T-helper 2 cell treated with Interferon-gamma antibody and Interleukin-4, amounts not matched to agents 5 μg/mL and 100 μg/mL, for 36 hours (primary cell): ENCODE measurements around the gene ASCC2.

Source experiments
- DNase-seq: peaks from one replicate; pipeline ENCODE4 v3.0.0; 2021; ENCODE audit warnings: low spot score
- H3K27ac Mint-ChIP-seq: one replicate; pipeline ENCODE4 v1.8.0; 2021; ENCODE audit warnings: mild to moderate bottlenecking, mixed read lengths
- H3K27me3 Mint-ChIP-seq: one replicate; pipeline ENCODE4 v1.8.0; 2021; ENCODE audit warnings: low read depth, mixed read lengths
- H3K36me3 Mint-ChIP-seq: one replicate; pipeline ENCODE4 v1.8.0; 2021; ENCODE audit warnings: low read depth, mixed read lengths
- H3K4me1 Mint-ChIP-seq: one replicate; pipeline ENCODE4 v1.8.0; 2021; ENCODE audit warnings: low read depth, mixed read lengths
- H3K4me3 Mint-ChIP-seq: one replicate; pipeline ENCODE4 v1.8.0; 2022; ENCODE audit warnings: mild to moderate bottlenecking, moderate library complexity, mixed read lengths
- H3K9me3 Mint-ChIP-seq: one replicate; pipeline ENCODE4 v1.8.0; 2021; ENCODE audit warnings: mixed read lengths

Gene ASCC2

DNA sequence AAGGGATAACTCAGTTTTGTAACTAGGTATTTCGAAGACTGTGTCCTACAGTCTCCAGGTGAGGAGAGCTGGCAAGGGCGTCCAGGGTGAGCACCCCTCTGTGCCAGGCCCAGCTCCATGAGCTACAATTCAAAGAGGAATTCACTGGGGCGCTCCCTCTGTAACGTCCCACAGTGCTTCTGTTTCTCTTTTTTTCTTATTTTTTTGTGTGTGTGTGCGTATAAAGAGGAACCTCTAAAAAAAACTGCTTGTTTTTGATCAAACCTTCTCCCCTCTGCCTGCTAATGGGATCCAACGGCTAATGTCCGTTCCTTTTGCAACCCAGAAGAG lies 17.1 kb downstream of the ASCC2 start:
- DNase-seq = no peak
- H3K4me1 Mint-ChIP-seq = peaks cover 13% of the 10 kb centered on the region
- no peaks in the 10 kb centered on the region for H3K27me3 Mint-ChIP-seq
- no peaks in the 10 kb centered on the region for H3K9me3 Mint-ChIP-seq
- H3K27ac Mint-ChIP-seq = peak overlapping the region; percentile 87
- H3K36me3 Mint-ChIP-seq = peaks cover 63% of the 10 kb centered on the region
- H3K4me3 Mint-ChIP-seq = no peak overlapping the region

DNA sequence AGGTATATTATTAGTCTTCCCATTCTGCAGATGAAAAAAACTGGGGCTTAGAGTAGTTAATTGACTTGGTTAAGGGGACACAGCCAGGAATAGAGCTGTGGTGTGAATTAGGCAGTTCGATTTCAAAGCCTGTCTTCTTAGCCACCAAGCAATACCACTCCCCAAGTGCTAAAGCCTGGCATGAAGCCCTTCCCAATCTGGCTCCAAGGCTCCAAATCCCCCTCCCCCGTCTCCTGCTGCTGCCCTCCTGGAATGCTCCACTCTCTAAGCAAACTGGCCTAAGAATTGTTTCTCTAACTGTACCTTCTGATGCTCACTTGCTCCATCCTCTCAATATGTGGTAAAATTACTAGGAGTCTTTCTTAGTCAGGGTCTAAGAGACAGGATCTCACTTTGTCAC lies 18.6 kb downstream of the ASCC2 start:
- H3K4me3 Mint-ChIP-seq = no peak overlapping the region
- H3K27ac Mint-ChIP-seq = no peak overlapping the region
- H3K9me3 Mint-ChIP-seq = no peaks in the 10 kb centered on the region
- DNase-seq = no peak
- peaks cover 60% of the 10 kb centered on the region for H3K36me3 Mint-ChIP-seq
- no peaks in the 10 kb centered on the region for H3K27me3 Mint-ChIP-seq
- peaks cover 13% of the 10 kb centered on the region for H3K4me1 Mint-ChIP-seq

DNA sequence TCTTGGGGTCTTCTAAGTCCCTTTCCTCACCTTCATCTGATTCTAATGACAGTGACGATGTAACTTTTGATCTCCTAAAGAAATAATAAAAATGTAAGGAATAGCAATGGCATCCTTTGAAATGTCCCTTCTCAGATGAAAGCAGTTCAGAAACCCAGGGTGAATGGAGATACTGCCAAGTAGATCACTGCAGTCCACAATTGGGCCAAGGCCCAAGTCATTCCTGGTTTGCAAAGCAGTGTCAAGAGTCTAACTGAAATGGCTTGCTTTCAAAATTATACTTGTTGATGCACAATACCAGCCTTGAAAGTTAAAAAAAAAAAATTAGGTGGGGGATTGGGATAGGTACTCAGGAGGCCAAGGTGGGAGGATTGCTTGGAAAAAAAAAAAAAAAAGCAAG lies 20.4 kb downstream of the ASCC2 start:
- no peak overlapping the region for H3K4me3 Mint-ChIP-seq
- no peak for DNase-seq
- H3K36me3 Mint-ChIP-seq = peaks cover 59% of the 10 kb centered on the region
- H3K27ac Mint-ChIP-seq = no peak overlapping the region
- H3K27me3 Mint-ChIP-seq = no peaks in the 10 kb centered on the region
- H3K4me1 Mint-ChIP-seq = peaks cover 13% of the 10 kb centered on the region
- H3K9me3 Mint-ChIP-seq = no peaks in the 10 kb centered on the region

DNA sequence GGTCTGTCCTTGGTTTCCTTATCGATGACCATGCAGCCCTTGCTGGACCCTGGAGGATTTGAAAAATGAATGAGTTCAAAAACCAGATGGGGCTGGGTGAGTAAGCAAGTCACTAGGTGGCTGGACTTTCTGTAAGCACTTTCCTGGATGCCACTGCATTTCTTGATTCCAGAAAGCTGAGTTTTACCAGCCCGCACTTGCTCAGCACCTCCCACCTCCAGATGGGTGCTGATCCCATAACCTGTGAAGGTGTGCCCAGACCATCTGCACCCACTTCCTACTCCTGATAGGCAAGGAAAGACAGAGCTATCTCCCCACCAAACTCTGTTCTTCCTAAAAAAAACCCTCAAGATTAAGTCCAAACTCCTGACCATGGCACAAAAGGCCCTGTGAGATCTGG lies 21.1 kb downstream of the ASCC2 start:
- Mint-ChIP-seq H3K4me3 (no peak overlapping the region), H3K4me1 (peaks cover 9% of the 10 kb centered on the region), H3K9me3 (no peaks in the 10 kb centered on the region), H3K27ac (no peak overlapping the region), H3K36me3 (peaks cover 58% of the 10 kb centered on the region), H3K27me3 (no peaks in the 10 kb centered on the region)
- DNase-seq = no peak

DNA sequence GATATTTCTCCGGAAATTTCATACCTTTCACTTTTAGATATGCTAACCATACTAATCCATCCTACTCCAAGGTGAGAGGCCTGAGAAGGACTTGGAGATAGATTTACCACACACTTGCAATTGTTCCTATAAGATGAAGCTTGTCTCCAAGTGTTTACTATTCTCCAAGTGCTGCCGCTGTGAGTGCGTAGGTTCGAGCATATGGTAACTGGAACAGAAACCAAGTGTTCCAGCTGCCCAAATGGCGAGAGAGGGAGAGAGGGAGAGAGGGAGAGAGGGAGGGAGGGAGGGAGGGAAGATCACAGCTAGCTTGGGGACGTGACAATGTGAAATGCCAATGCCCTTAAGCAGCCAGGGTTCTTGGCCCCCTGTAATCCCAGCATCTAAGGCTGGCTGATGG lies 21.5 kb downstream of the ASCC2 start:
- Mint-ChIP-seq H3K4me3 (no peak overlapping the region), H3K27me3 (no peaks in the 10 kb centered on the region), H3K36me3 (peaks cover 61% of the 10 kb centered on the region), H3K9me3 (no peaks in the 10 kb centered on the region), H3K27ac (no peak overlapping the region), H3K4me1 (peaks cover 7% of the 10 kb centered on the region)
- DNase-seq = no peak

DNA sequence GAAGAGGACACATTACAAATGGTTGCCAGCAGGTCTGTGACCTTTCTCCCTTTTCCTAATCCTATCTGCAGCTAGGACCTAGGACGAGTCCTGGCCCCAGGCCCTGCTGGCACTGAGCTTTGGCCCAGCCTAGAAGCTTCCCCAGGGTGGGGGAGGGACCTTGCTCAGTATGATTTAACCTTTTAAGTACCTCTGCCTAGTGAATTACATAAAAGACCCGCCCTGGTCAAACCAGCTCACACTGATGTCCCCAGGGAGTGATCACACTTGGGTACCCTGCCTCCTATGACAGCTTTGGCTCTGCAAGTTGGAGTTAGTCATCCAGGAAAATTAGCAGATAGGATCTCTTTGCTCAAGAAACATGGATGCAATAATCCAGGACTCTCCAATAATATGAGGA lies 21.9 kb downstream of the ASCC2 start:
- no peak overlapping the region for H3K4me3 Mint-ChIP-seq
- no peaks in the 10 kb centered on the region for H3K9me3 Mint-ChIP-seq
- peaks cover 59% of the 10 kb centered on the region for H3K36me3 Mint-ChIP-seq
- H3K27me3 Mint-ChIP-seq = no peaks in the 10 kb centered on the region
- H3K27ac Mint-ChIP-seq = no peak overlapping the region
- no peak for DNase-seq
- H3K4me1 Mint-ChIP-seq = peaks cover 3% of the 10 kb centered on the region

DNA sequence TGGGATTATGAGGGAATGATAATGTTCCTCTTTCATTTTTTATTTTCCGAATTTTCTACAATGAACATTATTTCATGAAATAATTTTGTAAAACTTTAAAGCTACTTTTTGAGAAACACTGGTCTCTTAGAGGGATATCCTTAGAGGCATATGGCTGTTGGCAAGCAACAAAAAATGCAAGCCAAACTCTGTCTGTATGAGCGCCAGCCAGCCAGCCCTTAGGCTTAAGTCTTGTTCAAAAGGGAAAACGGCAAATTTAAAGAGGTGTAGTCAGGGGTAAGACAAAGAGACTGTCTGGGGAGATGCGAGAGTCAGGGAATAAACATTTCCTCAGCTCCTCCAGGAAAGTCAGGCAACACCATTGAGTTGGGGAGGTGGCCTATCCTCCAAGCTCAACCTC lies 22.5 kb downstream of the ASCC2 start:
- H3K27me3 Mint-ChIP-seq = no peaks in the 10 kb centered on the region
- DNase-seq = no peak
- H3K4me3 Mint-ChIP-seq = no peak overlapping the region
- no peak overlapping the region for H3K27ac Mint-ChIP-seq
- no peaks in the 10 kb centered on the region for H3K4me1 Mint-ChIP-seq
- H3K9me3 Mint-ChIP-seq = no peaks in the 10 kb centered on the region
- H3K36me3 Mint-ChIP-seq = peaks cover 59% of the 10 kb centered on the region

DNA sequence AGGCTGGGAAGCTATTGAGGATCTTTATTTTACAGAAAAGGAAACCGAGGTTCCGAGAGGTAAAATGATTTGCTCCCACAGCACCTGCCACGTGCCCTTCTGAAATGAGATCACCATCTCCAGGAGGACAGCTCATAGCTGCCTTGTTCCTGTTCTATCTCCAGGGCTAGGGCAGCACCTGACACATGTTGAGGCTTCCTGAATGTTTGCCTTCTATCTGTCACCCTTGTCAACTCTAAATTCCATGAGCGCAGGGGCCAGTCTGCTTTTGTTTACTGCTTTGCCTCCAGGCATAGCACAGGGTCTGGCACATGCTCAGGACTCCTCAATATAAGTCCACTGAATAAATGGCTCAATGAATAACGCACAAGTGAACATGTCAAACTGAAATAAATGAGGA lies 24.1 kb downstream of the ASCC2 start:
- Mint-ChIP-seq H3K27ac (no peak overlapping the region), H3K4me3 (no peak overlapping the region), H3K36me3 (peaks cover 58% of the 10 kb centered on the region), H3K27me3 (no peaks in the 10 kb centered on the region), H3K9me3 (no peaks in the 10 kb centered on the region), H3K4me1 (no peaks in the 10 kb centered on the region)
- DNase-seq = no peak

DNA sequence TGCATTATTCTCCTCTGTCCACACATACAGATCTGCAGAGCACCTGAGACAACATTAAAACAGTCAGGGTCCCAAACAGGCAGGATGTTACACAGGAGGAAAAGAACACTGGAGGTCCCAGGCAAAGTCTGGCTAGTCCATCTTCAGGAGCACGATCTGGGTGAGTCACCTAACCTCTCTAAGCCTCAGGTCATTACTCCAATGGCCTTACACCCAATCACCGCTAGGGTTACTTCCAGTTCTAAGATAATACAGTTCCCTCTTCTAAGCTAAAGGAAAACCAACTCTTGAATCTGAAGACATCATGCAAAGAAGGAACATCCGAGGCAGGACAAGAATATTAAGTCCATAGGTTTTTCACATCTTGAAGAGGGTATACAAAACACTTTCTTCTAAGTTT lies 24.5 kb downstream of the ASCC2 start:
- DNase-seq = no peak
- Mint-ChIP-seq H3K4me3 (no peak overlapping the region), H3K27ac (no peak overlapping the region), H3K36me3 (peaks cover 54% of the 10 kb centered on the region), H3K27me3 (no peaks in the 10 kb centered on the region), H3K4me1 (no peaks in the 10 kb centered on the region), H3K9me3 (no peaks in the 10 kb centered on the region)

DNA sequence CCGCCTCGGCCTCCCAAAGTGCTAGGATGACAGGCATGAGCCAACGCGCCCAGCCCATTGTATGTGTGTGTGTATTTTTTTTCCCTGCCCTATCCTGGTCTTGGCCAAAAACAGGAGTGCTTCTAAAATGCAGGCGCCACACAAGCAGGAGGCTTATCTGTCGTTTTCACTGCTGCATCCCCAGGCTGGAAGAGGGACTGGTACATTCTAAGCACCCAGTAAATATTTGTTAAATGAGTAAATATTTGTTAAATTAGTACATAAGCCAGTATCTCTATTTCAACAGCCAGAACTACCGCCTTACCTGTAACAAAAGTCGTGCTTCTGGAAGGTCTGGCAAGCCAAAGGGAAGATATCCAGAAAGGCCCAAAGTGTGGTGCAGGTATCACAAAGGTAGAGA lies 24.9 kb downstream of the ASCC2 start:
- Mint-ChIP-seq H3K4me3 (no peak overlapping the region), H3K9me3 (no peaks in the 10 kb centered on the region), H3K27me3 (no peaks in the 10 kb centered on the region), H3K4me1 (no peaks in the 10 kb centered on the region), H3K36me3 (peaks cover 54% of the 10 kb centered on the region), H3K27ac (no peak overlapping the region)
- DNase-seq = no peak

DNA sequence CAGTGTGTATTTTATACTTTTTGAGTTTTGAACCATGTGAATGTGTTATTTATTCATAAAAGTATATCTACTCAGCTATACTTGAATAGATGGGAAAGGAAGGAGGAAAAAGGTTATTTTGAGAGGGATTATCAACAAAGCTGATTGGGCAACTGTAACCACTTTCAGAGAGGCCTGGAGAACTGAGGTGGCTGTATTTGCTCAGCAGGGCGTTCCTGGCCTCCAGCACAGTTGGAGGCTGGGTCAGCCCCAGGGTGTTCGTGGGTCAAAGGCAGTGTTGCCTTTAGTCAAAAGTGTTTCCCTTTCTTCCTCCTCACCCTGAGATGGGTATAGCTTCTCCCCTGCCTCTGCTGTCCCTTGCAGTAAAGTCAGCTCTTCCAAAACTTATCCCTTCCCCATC lies 26.7 kb downstream of the ASCC2 start:
- H3K27ac Mint-ChIP-seq = no peak overlapping the region
- no peaks in the 10 kb centered on the region for H3K4me1 Mint-ChIP-seq
- H3K9me3 Mint-ChIP-seq = no peaks in the 10 kb centered on the region
- no peak for DNase-seq
- no peaks in the 10 kb centered on the region for H3K27me3 Mint-ChIP-seq
- no peak overlapping the region for H3K4me3 Mint-ChIP-seq
- H3K36me3 Mint-ChIP-seq = peaks cover 57% of the 10 kb centered on the region

DNA sequence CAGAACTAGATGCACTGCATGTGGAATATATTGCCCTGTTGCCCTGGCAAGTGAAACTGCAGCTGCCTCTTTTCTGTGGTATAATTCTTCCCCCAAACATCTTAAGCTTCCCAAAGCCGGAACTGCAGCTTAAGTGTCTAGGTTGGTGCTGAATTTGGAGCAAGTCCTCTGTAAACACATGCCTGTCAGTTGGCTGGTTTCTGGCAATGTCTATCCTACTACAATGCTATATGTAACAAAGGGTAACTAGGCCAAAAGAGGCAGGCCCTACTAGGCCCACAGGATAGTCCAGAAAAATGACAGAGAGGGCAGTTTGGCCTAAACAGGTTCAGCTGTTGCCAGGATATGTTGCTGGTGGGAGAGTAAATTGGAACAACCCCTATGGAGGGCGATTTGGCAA lies 27.9 kb downstream of the ASCC2 start:
- Mint-ChIP-seq H3K9me3 (no peaks in the 10 kb centered on the region), H3K4me1 (no peaks in the 10 kb centered on the region), H3K27me3 (no peaks in the 10 kb centered on the region), H3K4me3 (no peak overlapping the region), H3K36me3 (peaks cover 59% of the 10 kb centered on the region), H3K27ac (no peak overlapping the region)
- DNase-seq = no peak

DNA sequence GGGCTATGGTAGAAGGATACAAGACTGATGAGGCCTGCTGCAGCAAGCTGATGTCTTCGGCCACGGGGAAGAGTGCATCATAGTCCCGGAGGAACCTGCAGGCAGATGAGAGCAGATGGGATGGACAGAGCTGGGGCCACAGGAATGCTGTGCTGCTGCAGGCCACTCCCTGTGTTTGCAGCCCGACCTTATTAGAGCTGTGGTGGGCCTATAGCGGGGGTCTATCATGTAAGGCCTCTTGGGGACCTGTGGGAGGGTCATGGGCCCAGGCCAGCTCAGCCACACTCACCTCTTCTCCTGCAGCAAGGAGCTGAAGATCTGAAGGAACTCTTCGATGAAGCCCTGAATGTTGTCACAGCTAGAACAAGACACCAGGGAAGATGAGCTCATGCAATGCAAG lies 31.9 kb downstream of the ASCC2 start:
- no peak for DNase-seq
- Mint-ChIP-seq H3K9me3 (no peaks in the 10 kb centered on the region), H3K4me1 (no peaks in the 10 kb centered on the region), H3K27ac (no peak overlapping the region), H3K36me3 (peaks cover 43% of the 10 kb centered on the region), H3K27me3 (no peaks in the 10 kb centered on the region), H3K4me3 (no peak overlapping the region)

DNA sequence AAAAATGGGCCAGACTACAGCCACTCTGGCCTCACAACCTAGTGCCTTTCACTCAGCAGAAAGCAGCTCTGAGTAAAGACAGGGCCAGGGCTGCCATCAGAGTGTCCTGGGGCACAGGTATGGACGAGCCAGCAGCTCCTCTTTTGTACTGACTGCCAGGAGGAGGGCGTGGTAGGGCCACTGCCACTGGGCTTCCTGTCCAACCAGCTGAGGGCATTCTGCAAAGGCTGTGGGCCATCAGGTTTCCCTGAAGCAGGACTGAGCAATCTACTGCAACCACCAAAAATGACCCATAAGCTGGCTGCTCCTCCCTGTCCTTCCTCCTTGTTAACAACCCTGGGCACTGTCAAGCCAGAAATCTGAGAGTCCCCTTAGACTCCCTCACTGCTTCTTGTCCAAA lies 33.1 kb downstream of the ASCC2 start:
- Mint-ChIP-seq H3K27me3 (no peaks in the 10 kb centered on the region), H3K4me3 (no peak overlapping the region), H3K9me3 (no peaks in the 10 kb centered on the region), H3K36me3 (peaks cover 48% of the 10 kb centered on the region), H3K4me1 (no peaks in the 10 kb centered on the region), H3K27ac (no peak overlapping the region)
- no peak for DNase-seq

DNA sequence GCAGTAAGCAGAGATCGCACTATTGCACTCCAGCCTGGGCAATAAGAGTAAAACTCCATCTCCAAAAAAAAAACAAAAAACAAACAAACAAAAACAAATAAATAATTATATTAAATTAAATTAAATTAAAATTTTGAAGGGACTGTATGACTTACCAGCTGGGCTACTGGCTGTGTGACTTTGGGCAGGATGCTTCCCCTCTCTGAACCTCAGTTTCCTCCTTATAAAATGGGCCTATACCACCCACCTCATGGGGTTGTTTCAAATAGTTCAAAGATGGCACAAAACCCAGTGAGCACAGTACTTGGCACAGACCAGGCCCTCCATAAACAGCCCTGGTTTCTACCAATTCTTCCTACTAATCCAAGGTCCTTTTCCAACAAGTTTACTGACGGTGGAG lies 34.9 kb downstream of the ASCC2 start:
- Mint-ChIP-seq H3K4me3 (no peak overlapping the region), H3K9me3 (no peaks in the 10 kb centered on the region), H3K36me3 (peaks cover 52% of the 10 kb centered on the region), H3K27ac (no peak overlapping the region), H3K27me3 (no peaks in the 10 kb centered on the region), H3K4me1 (peaks cover 7% of the 10 kb centered on the region)
- DNase-seq = no peak

DNA sequence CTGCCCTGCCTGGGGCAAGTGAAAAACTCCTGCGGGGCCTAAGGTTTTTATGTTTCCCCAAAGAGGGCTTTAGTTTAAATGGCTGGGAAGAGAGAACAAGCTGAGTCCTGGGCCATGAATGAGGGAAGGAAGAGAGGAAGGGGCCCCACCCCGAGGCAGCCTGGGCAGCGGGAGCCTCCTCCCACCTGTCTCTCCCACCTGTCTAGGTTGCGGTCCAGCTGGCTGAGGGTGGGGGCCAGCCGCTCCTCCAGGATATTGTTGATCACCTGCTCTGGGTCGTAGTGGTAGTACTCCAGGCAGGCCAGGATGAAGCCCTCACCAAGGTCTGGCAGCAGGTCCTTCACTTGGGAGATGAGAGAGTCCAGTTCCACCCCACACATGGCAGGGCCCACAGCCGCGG lies 36.3 kb downstream of the ASCC2 start:
- no peak for DNase-seq
- Mint-ChIP-seq H3K9me3 (no peaks in the 10 kb centered on the region), H3K4me3 (no peak overlapping the region), H3K4me1 (peaks cover 12% of the 10 kb centered on the region), H3K36me3 (peaks cover 51% of the 10 kb centered on the region), H3K27ac (no peak overlapping the region), H3K27me3 (no peaks in the 10 kb centered on the region)
